Epithelial cell of esophagus (primary cell): ENCODE measurements around the gene SEPTIN5.

Experiments used
- DNase-seq: peaks from one replicate; pipeline ENCODE4 v3.0.0; 2010; ENCODE audit warnings: low read depth
- H3K4me3 ChIP-seq: 2 replicates; pipeline ENCODE4 v1.5.1; 2011; ENCODE audit warnings: mild to moderate bottlenecking, low read length, control low read depth
- TF ChIP-seq, protein P1 (sequence below): IDR thresholded peaks from 2 replicates; pipeline ENCODE4 v1.5.1; 2011; ENCODE audit warnings: low read depth, mild to moderate bottlenecking, low read length, control low read depth, inconsistent platforms; ENCODE audit not compliant: insufficient read depth; ENCODE audit errors: missing control alignments

SEPTIN5 gene

DNA sequence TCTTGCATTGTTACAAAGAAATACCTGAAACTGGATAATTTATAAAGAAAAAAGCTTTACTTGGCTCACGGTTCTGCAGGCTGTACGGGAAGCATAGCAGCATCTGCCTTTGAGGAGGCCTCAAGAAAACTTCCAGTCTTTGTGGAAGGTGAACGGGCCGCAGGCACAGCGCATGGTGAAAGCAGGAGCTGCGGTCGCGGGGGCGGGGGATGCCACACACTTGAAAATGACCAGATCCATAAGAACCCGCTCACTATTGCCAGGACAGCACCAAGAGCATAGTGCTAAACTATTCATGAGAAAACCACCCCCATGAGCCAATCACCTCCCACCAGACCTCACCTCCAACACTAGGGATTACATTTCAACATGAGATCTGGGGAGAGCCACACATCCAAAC, 45.6 kb upstream of the SEPTIN5 start:
- no peak for DNase-seq
- H3K4me3 ChIP-seq = no peak overlapping the region
- TF ChIP-seq, protein P1, sequence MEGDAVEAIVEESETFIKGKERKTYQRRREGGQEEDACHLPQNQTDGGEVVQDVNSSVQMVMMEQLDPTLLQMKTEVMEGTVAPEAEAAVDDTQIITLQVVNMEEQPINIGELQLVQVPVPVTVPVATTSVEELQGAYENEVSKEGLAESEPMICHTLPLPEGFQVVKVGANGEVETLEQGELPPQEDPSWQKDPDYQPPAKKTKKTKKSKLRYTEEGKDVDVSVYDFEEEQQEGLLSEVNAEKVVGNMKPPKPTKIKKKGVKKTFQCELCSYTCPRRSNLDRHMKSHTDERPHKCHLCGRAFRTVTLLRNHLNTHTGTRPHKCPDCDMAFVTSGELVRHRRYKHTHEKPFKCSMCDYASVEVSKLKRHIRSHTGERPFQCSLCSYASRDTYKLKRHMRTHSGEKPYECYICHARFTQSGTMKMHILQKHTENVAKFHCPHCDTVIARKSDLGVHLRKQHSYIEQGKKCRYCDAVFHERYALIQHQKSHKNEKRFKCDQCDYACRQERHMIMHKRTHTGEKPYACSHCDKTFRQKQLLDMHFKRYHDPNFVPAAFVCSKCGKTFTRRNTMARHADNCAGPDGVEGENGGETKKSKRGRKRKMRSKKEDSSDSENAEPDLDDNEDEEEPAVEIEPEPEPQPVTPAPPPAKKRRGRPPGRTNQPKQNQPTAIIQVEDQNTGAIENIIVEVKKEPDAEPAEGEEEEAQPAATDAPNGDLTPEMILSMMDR = no peak

DNA sequence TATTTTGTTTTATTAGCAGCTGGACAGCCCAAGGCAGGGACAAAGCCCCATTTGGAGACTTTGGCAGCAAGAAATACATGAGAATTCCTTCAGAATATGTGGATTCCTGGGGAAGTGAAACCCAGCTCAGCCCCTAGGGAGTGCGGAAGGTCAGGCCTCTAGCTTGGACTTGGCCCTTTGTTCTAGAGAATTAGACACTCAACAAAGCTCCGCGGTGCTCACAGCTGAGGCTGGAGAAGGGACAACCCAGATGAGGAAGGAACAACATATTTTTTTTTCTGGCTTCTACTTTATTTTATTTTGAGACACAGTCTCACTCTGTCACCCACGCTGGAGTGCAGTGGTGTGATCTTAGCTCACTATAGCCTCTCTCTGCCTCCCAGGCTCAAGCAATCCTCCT, 44.7 kb upstream of the SEPTIN5 start:
- DNase-seq = no peak
- H3K4me3 ChIP-seq = no peak overlapping the region
- TF ChIP-seq, protein P1 = no peak

DNA sequence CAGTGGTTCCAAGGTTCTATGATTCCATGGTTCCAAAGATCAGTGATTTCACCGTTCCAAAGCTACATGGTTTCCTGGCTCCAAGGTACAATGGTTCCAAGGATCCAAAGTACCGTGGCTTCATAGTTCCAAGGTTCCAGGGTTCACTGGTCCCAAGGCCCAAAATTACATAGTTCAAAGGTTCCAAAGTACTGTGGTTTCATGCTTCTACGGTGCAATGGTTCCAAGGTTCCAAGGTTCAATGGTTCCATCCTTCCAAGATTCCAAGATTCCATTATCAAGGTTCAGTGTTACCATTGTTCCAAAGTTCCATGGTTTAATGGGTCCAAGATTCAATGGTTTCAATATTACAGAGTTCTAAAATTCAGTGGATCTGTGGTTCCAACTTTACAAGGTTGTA, 43.0 kb upstream of the SEPTIN5 start:
- TF ChIP-seq, protein P1 = no peak
- no peak for DNase-seq
- H3K4me3 ChIP-seq = no peak overlapping the region

GRCh38 chr22:19672054-19672776, 42.1 kb upstream of the SEPTIN5 start:
- TF ChIP-seq, protein P1 = no peak
- no peak for DNase-seq
- H3K4me3 ChIP-seq = no peak overlapping the region

GRCh38 chr22:19673660-19674059, 40.6 kb upstream of the SEPTIN5 start:
- TF ChIP-seq, protein P1 = no peak
- no peak overlapping the region for H3K4me3 ChIP-seq
- no peak for DNase-seq

GRCh38 chr22:19674129-19674928, 40.0 kb upstream of the SEPTIN5 start:
- TF ChIP-seq, protein P1 = no peak
- DNase-seq = no peak
- H3K4me3 ChIP-seq = no peak overlapping the region

DNA sequence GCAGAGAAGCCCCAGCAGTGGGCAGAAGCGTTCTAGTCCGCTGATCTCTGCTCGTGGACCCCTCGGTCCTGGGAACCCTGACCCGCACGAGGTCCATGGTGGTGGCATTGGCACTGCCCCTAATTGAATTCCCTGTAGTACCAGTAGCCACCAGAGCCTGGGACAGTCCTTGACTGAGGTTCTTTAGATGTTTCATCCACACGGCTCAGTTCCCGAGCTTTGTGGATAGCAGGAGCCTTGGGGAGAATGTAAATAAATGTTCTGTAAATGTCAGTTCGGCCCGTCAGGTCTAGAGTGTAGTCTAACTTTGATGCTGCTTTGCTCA, 39.4 kb upstream of the SEPTIN5 start:
- H3K4me3 ChIP-seq = no peak overlapping the region
- TF ChIP-seq, protein P1 = no peak
- no peak for DNase-seq
